Gastroesophageal sphincter (tissue), 2 donors: ENCODE measurements around the gene LRRC46.

ENCODE experiments used
- EP300 ChIP-seq: sonication (generic); formaldehyde crosslinking; IDR thresholded peaks from one replicate; pipeline ENCODE4 v1.6.1; 2017; ENCODE audit warnings: antibody characterized with exemption, mild to moderate bottlenecking
- POLR2A ChIP-seq, 2 donors: fragments of 450-650 bp; IDR thresholded peaks; one replicate each; pipeline ENCODE4 v1.6.1; 2017; ENCODE audit warnings: antibody characterized with exemption in 2 of 2, mild to moderate bottlenecking in 2 of 2, moderate library complexity in 1 of 2

- TF ChIP-seq EP300 (no peak), POLR2A (IDR thresholded peaks at IDR 0.05) (no peak)
Observed at GRCh38 chr17:47803201-47803600, 28.3 kb upstream of the LRRC46 start.
